ENCODE data around the gene AMMECR1. TPM values are rescaled to one million over a fixed set of nuclear protein-coding genes. Genes with fewer than 3 reads are reported as not detected.
"Not testable (repeated sequence)": the region's sequence is repeated elsewhere in the genome, so short reads cannot be mapped to it uniquely, and the experiment has no call there.

AMMECR1 gene
- total RNA-seq, 2 donors from 2014 or later = 3.7 to 4.8 TPM

GRCh38 chrX:110341189-110342035 is 23.5 kb upstream of the AMMECR1 start:
- 75% methylated on average over 11 of the region's 11 CpGs for WGBS
- H3K9me3 ChIP-seq = no peaks in the 10 kb centered on the region
- intact Hi-C loops (cut with DNase I) = no loop called here
- DNase-seq (ENCODE audit: low spot score) = no peak
- no peak overlapping the region for H3K27ac ChIP-seq
- H3K4me3 ChIP-seq = no peak overlapping the region
- TF ChIP-seq CTCF (IDR thresholded peaks at IDR 0.05) (no peak), POLR2AphosphoS5 (IDR thresholded peaks at IDR 0.05) (no peak), POLR2A (IDR thresholded peaks at IDR 0.05) (no peak)
- no peaks in the 10 kb centered on the region for H3K27me3 ChIP-seq (replicated peaks; ENCODE audit: insufficient read depth)
- H3K36me3 ChIP-seq = no peaks in the 10 kb centered on the region
- H3K4me1 ChIP-seq (replicated peaks) = no peaks in the 10 kb centered on the region

GRCh38 chrX:110338935-110339334 is 21.1 kb upstream of the AMMECR1 start:
- Histone ChIP-seq H3K27me3 (replicated peaks; ENCODE audit: insufficient read depth) (no peaks in the 10 kb centered on the region), H3K27ac (no peak overlapping the region), H3K4me1 (replicated peaks) (no peaks in the 10 kb centered on the region), H3K36me3 (no peaks in the 10 kb centered on the region), H3K9me3 (no peaks in the 10 kb centered on the region), H3K4me3 (no peak overlapping the region)
- no peak for DNase-seq (ENCODE audit: low spot score)
- no peak for TF ChIP-seq POLR2AphosphoS5 (IDR thresholded peaks at IDR 0.05)
- no peak for TF ChIP-seq POLR2A (IDR thresholded peaks at IDR 0.05)
- no peak for TF ChIP-seq CTCF (IDR thresholded peaks at IDR 0.05)
- WGBS = 55% methylated on average over 4 of the region's 4 CpGs
- intact Hi-C loops (cut with DNase I) = no loop called here

GRCh38 chrX:110333458-110333857 is 15.6 kb upstream of the AMMECR1 start:
- H3K9me3 ChIP-seq; H3K36me3 ChIP-seq; H3K27me3 ChIP-seq (replicated peaks; ENCODE audit: insufficient read depth); H3K4me3 ChIP-seq; intact Hi-C loops (cut with DNase I); H3K27ac ChIP-seq; H3K4me1 ChIP-seq (replicated peaks); DNase-seq (ENCODE audit: low spot score): not testable (repeated sequence)
- 100% methylated on average over 1 of the region's 1 CpG for WGBS

GRCh38 chrX:110331444-110332030 is 13.7 kb upstream of the AMMECR1 start:
- TF ChIP-seq POLR2A (IDR thresholded peaks at IDR 0.05) = no peak
- no peak for TF ChIP-seq POLR2AphosphoS5 (IDR thresholded peaks at IDR 0.05)
- TF ChIP-seq CTCF (IDR thresholded peaks at IDR 0.05) = no peak
- H3K27me3 ChIP-seq (replicated peaks; ENCODE audit: insufficient read depth) = no peaks in the 10 kb centered on the region
- H3K4me1 ChIP-seq (replicated peaks) = no peaks in the 10 kb centered on the region
- H3K27ac ChIP-seq = no peak overlapping the region
- intact Hi-C loops (cut with DNase I) = no loop called here
- H3K4me3 ChIP-seq = no peak overlapping the region
- no peak for DNase-seq (ENCODE audit: low spot score)
- H3K9me3 ChIP-seq = no peaks in the 10 kb centered on the region
- WGBS = 71% methylated on average over 3 of the region's 3 CpGs
- H3K36me3 ChIP-seq = no peaks in the 10 kb centered on the region

GRCh38 chrX:110328613-110329012 is 10.7 kb upstream of the AMMECR1 start:
- H3K27ac ChIP-seq; H3K36me3 ChIP-seq; DNase-seq (ENCODE audit: low spot score); H3K27me3 ChIP-seq (replicated peaks; ENCODE audit: insufficient read depth); H3K4me1 ChIP-seq (replicated peaks); H3K9me3 ChIP-seq; H3K4me3 ChIP-seq; intact Hi-C loops (cut with DNase I): not testable (repeated sequence)
- 62% methylated on average over 1 of the region's 1 CpG for WGBS

GRCh38 chrX:110327336-110327735 is 9.5 kb upstream of the AMMECR1 start:
- intact Hi-C loops (cut with DNase I) = no loop called here
- TF ChIP-seq CTCF (IDR thresholded peaks at IDR 0.05) = no peak
- TF ChIP-seq POLR2AphosphoS5 (IDR thresholded peaks at IDR 0.05) = no peak
- no peak for TF ChIP-seq POLR2A (IDR thresholded peaks at IDR 0.05)
- no peaks in the 10 kb centered on the region for H3K9me3 ChIP-seq
- no peaks in the 10 kb centered on the region for H3K36me3 ChIP-seq
- H3K4me1 ChIP-seq (replicated peaks) = no peaks in the 10 kb centered on the region
- no peaks in the 10 kb centered on the region for H3K27me3 ChIP-seq (replicated peaks; ENCODE audit: insufficient read depth)
- no peak for DNase-seq (ENCODE audit: low spot score)
- WGBS = 90% methylated on average over 1 of the region's 1 CpG
- H3K4me3 ChIP-seq = no peak overlapping the region
- no peak overlapping the region for H3K27ac ChIP-seq

Measured in prostate gland (tissue), 2 donors.